IMR-90 (cell line): ENCODE results near the gene CDRT4. TPM values are rescaled to one million over a fixed set of nuclear protein-coding genes. Genes with fewer than 3 reads are reported as not detected.

Experiments used
- ATAC-seq: fragments of 200-7000 bp; cut with Tn5 transposase; 2 replicates; pipeline ENCODE4 v1.9.1; 2020; ENCODE audit warnings: low read depth, mild to moderate bottlenecking, moderate library complexity
- BruUV-seq: library from RNA; stranded (reverse); fragments of 400-500 nt; replicated peaks from 2 replicates; lab custom pipeline; 2021; lab: Mats Ljungman, UMichigan
- CTCF ChIA-PET: fragments of 300-600 bp; formaldehyde crosslinking; extraction: SDS; loops from one replicate; lab custom pipeline; 2021; ENCODE audit warnings: antibody characterized with exemption; lab: Yijun Ruan, JAX
- POLR2A ChIA-PET: fragments of 300-600 bp; sonication (Branson Sonifier 250); formaldehyde crosslinking; loops from one replicate; lab custom pipeline; 2022; ENCODE audit warnings: antibody characterized with exemption; ENCODE audit not compliant: unreplicated experiment; lab: Charles Lee
- DNase-seq: peaks from one replicate; pipeline ENCODE4 v3.0.0; 2013
- H2AFZ ChIP-seq: replicated peaks from 2 replicates; pipeline ENCODE3; 2013; ENCODE audit warnings: low read length, mild to moderate bottlenecking; ENCODE audit not compliant: poor library complexity
- H2AK5ac ChIP-seq: 2 replicates; pipeline ENCODE4 v1.6.1; 2013; ENCODE audit warnings: low read depth, low read length, inconsistent platforms
- H2AK9ac ChIP-seq: replicated peaks from 2 replicates; pipeline ENCODE3; 2013; ENCODE audit warnings: mild to moderate bottlenecking, low read depth, low read length, moderate library complexity; ENCODE audit not compliant: poor library complexity
- H2BK120ac ChIP-seq: 2 replicates; pipeline ENCODE4 v1.6.1; 2013; ENCODE audit warnings: low read depth, low read length, inconsistent platforms
- H2BK15ac ChIP-seq: 3 replicates; pipeline ENCODE4 v1.6.1; 2013; ENCODE audit warnings: low read depth, low read length, inconsistent platforms
- H2BK20ac ChIP-seq: 2 replicates; pipeline ENCODE4 v1.6.1; 2013; ENCODE audit warnings: low read depth, mild to moderate bottlenecking, inconsistent platforms, low read length, moderate library complexity
- H2BK5ac ChIP-seq: 2 replicates; pipeline ENCODE4 v1.6.1; 2013; ENCODE audit warnings: mild to moderate bottlenecking, low read depth, low read length, inconsistent platforms; ENCODE audit not compliant: poor library complexity, severe bottlenecking
- H3K14ac ChIP-seq: replicated peaks from 2 replicates; pipeline ENCODE4 v1.6.1; 2013; ENCODE audit warnings: low read depth, low read length, inconsistent platforms
- H3K18ac ChIP-seq: 2 replicates; pipeline ENCODE4 v1.6.1; 2013; ENCODE audit warnings: low read depth, low read length, control low read depth
- H3K23ac ChIP-seq: 2 replicates; pipeline ENCODE4 v1.6.1; 2013; ENCODE audit warnings: low read depth, low read length, inconsistent platforms
- H3K27ac ChIP-seq: 2 replicates; pipeline ENCODE4 v1.5.1; 2013; ENCODE audit warnings: mild to moderate bottlenecking, control low read depth, low read length; ENCODE audit not compliant: insufficient read depth
- H3K27me3 ChIP-seq: 2 replicates; pipeline ENCODE4 v1.6.1; 2013; ENCODE audit warnings: low read length; ENCODE audit not compliant: control insufficient read depth, insufficient read depth
- H3K36me3 ChIP-seq: 2 replicates; pipeline ENCODE4 v1.6.1; 2013; ENCODE audit warnings: low read length, mixed read lengths; ENCODE audit not compliant: control insufficient read depth, insufficient read depth
- H3K4ac ChIP-seq: 2 replicates; pipeline ENCODE4 v1.6.1; 2013; ENCODE audit warnings: low read depth, low read length, inconsistent platforms
- H3K4me1 ChIP-seq: 2 replicates; pipeline ENCODE4 v1.6.1; 2013; ENCODE audit warnings: low read length, mixed read lengths; ENCODE audit not compliant: control insufficient read depth, insufficient read depth
- H3K4me2 ChIP-seq: 2 replicates; pipeline ENCODE4 v1.6.1; 2013; ENCODE audit warnings: low read depth, mild to moderate bottlenecking, control low read depth, low read length, moderate library complexity
- H3K4me3 ChIP-seq: 2 replicates; pipeline ENCODE4 v1.5.1; 2013; ENCODE audit warnings: low read depth, mild to moderate bottlenecking, control low read depth, low read length, moderate library complexity; ENCODE audit not compliant: insufficient read depth
- H3K56ac ChIP-seq: 2 replicates; pipeline ENCODE4 v1.6.1; 2013; ENCODE audit warnings: low read length, inconsistent platforms; ENCODE audit not compliant: insufficient read depth; ENCODE audit errors: extremely low read depth
- H3K79me1 ChIP-seq, 2 experiments: 2 replicates each; pipeline ENCODE4 v1.6.1; 2013; ENCODE audit warnings: low read length in 2 of 2, inconsistent platforms in 1 of 2, low read depth in 1 of 2
- H3K9ac ChIP-seq: 2 replicates; pipeline ENCODE4 v1.6.1; 2013; ENCODE audit warnings: low read depth, low read length, control low read depth
- H3K9me1 ChIP-seq: 2 replicates; pipeline ENCODE4 v1.6.1; 2013; ENCODE audit warnings: low read length, inconsistent platforms; ENCODE audit not compliant: insufficient read depth
- H3K9me3 ChIP-seq: 2 replicates; pipeline ENCODE4 v1.6.1; 2013; ENCODE audit warnings: low read length; ENCODE audit not compliant: control insufficient read depth, insufficient read depth
- H4K20me1 ChIP-seq: 2 replicates; pipeline ENCODE4 v1.6.1; 2013; ENCODE audit warnings: low read length, inconsistent platforms; ENCODE audit not compliant: insufficient read depth
- H4K5ac ChIP-seq: 2 replicates; pipeline ENCODE4 v1.6.1; 2013; ENCODE audit warnings: mild to moderate bottlenecking, low read depth, low read length, control low read depth
- H4K8ac ChIP-seq, 2 experiments: 2 replicates each; pipeline ENCODE4 v1.6.1; 2013; ENCODE audit warnings: low read depth in 2 of 2, low read length in 2 of 2, control low read depth in 1 of 2, inconsistent platforms in 1 of 2
- H4K91ac ChIP-seq: 2 replicates; pipeline ENCODE4 v1.6.1; 2013; ENCODE audit warnings: low read depth, low read length, inconsistent platforms; ENCODE audit not compliant: insufficient read depth
- CEBPB ChIP-seq: IDR thresholded peaks from 2 replicates; pipeline ENCODE4 v1.6.1; 2012; ENCODE audit warnings: low read depth, low read length, improper control_type of control experiment
- CHD1 ChIP-seq: IDR thresholded peaks from 2 replicates; pipeline ENCODE4 v1.6.1; 2012; ENCODE audit warnings: low read depth, low read length, improper control_type of control experiment
- MAFK ChIP-seq: IDR thresholded peaks from 2 replicates; pipeline ENCODE4 v1.6.1; 2012; ENCODE audit warnings: low read depth, low read length, improper control_type of control experiment
- POLR2A ChIP-seq: IDR thresholded peaks from 2 replicates; pipeline ENCODE4 v1.6.1; 2012; ENCODE audit warnings: mild to moderate bottlenecking, low read depth, low read length
- RAD21 ChIP-seq: IDR thresholded peaks from 2 replicates; pipeline ENCODE4 v1.6.1; 2012; ENCODE audit warnings: low read length, improper control_type of control experiment
- SMC3 ChIP-seq: fragments of 150-350 bp; IDR thresholded peaks from 2 replicates; pipeline ENCODE4 v1.6.1; 2016; ENCODE audit warnings: low read depth, mild to moderate bottlenecking, antibody characterized with exemption, low read length, moderate library complexity
- WGBS, 2 experiments: methylation state at CpG; one replicate each; pipeline versions ENCODE4 v1.1.5 to v1.1.7; 2013; ENCODE audit warnings: missing lambda C conversion rate in 2 of 2; ENCODE audit not compliant: insufficient read length in 1 of 2; ENCODE audit errors: extremely low coverage in 2 of 2; 5-methylcytosine and 5-hydroxymethylcytosine counted together
- dilution Hi-C: fragments of 300-500 bp; cut with HindIII; formaldehyde crosslinking; loops from one replicate; pipeline ENCODE4 v1.14.3; 2018; ENCODE audit warnings: low sequenced_read_pairs; ENCODE audit not compliant: unreplicated experiment
- in situ Hi-C: fragments of 300-500 bp; cut with MboI; formaldehyde crosslinking; loops from 3 replicates; pipeline ENCODE4 v1.14.3; 2019; ENCODE audit warnings: low sequenced_read_pairs, inconsistent platforms, mixed read lengths
- intact Hi-C: fragments of 100-400 bp; cut with micrococcal nuclease; formaldehyde crosslinking; loops from 2 replicates; pipeline ENCODE4 v1.10.0; 2022
- polyA plus RNA-seq, 3 experiments: library from polyadenylated mRNA; depleted of rRNA; stranded (reverse); fragments of >200 nt; gene quantifications; 2 replicates each; pipeline ENCODE4 v1.2.3, GENCODE V29; 2012; ENCODE audit warnings: low replicate concordance in 1 of 3
- total RNA-seq: library from RNA; depleted of rRNA; stranded (reverse); fragments of >200 nt; gene quantifications from 2 replicates; pipeline ENCODE4 v1.2.3, GENCODE V29; 2012
- TF ChIP-seq, protein P1 (sequence below): fragments of 150-350 bp; IDR thresholded peaks from 2 replicates; pipeline ENCODE4 v1.6.1; 2017; ENCODE audit warnings: mild to moderate bottlenecking, antibody characterized with exemption, low read length, low read depth
- TF ChIP-seq, protein P2 (sequence below): conservative IDR thresholded peaks from 2 replicates; pipeline ENCODE4 v1.5.1; 2012; ENCODE audit warnings: mild to moderate bottlenecking, low read depth, low read length, improper control_type of control experiment

CDRT4 gene
- total and polyA plus RNA-seq, 2 of the 4 experiments (the other 2 are of a cell fraction) = 0.90 to 3.7 TPM

DNA sequence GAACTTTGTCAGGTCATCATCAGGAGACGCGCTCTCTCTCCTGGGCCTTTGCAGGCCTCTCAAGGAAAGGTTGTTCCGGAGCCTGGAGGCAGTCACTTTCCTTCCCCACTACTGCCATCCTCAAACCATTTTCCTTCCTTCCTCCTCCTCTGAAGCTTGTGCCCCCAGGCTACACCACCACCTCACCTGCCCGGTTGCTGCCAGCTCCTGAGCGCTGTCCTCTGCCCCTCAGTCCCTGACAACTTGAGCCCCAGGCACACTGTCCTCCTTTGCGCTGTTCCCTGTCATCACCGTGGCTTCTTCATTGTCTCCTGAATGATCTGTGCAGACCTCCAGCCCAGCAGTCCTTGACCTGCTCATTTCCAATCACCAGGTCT, 18.9 kb downstream of the CDRT4 start:
- intact Hi-C loops (no loop called here), in situ Hi-C loops (no loop called here), dilution Hi-C loops (no loop called here)
- H4K5ac ChIP-seq = no peak overlapping the region
- H3K23ac ChIP-seq = no peak overlapping the region
- no peak for ATAC-seq
- H2AK9ac ChIP-seq = no peak overlapping the region
- no peak overlapping the region for H3K18ac ChIP-seq
- no peaks in the 10 kb centered on the region for H3K79me1 ChIP-seq
- BruUV-seq = no TSS peak
- H3K4me1 ChIP-seq = peaks cover 3% of the 10 kb centered on the region
- no peaks in the 10 kb centered on the region for H3K27me3 ChIP-seq
- CTCF ChIA-PET = no interaction called here
- no peak overlapping the region for H3K9ac ChIP-seq
- no peak overlapping the region for H2BK5ac ChIP-seq
- H3K9me1 ChIP-seq = no peaks in the 10 kb centered on the region; the same call in 1 of the 2 replicates
- no peak overlapping the region for H3K4ac ChIP-seq
- no peak overlapping the region for H4K91ac ChIP-seq
- no peak overlapping the region for H3K56ac ChIP-seq
- peaks cover 1% of the 10 kb centered on the region; the same call in 1 of the 2 replicates for H3K36me3 ChIP-seq
- H3K9me3 ChIP-seq = no peaks in the 10 kb centered on the region
- DNase-seq = no peak
- no peak overlapping the region for H2BK15ac ChIP-seq
- no peak overlapping the region for H2AFZ ChIP-seq
- TF ChIP-seq, protein P1, sequence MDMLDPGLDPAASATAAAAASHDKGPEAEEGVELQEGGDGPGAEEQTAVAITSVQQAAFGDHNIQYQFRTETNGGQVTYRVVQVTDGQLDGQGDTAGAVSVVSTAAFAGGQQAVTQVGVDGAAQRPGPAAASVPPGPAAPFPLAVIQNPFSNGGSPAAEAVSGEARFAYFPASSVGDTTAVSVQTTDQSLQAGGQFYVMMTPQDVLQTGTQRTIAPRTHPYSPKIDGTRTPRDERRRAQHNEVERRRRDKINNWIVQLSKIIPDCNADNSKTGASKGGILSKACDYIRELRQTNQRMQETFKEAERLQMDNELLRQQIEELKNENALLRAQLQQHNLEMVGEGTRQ = no peak
- TF ChIP-seq POLR2A = no peak
- TF ChIP-seq CHD1 = no peak
- TF ChIP-seq, protein P2, sequence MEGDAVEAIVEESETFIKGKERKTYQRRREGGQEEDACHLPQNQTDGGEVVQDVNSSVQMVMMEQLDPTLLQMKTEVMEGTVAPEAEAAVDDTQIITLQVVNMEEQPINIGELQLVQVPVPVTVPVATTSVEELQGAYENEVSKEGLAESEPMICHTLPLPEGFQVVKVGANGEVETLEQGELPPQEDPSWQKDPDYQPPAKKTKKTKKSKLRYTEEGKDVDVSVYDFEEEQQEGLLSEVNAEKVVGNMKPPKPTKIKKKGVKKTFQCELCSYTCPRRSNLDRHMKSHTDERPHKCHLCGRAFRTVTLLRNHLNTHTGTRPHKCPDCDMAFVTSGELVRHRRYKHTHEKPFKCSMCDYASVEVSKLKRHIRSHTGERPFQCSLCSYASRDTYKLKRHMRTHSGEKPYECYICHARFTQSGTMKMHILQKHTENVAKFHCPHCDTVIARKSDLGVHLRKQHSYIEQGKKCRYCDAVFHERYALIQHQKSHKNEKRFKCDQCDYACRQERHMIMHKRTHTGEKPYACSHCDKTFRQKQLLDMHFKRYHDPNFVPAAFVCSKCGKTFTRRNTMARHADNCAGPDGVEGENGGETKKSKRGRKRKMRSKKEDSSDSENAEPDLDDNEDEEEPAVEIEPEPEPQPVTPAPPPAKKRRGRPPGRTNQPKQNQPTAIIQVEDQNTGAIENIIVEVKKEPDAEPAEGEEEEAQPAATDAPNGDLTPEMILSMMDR = no peak
- no peak for TF ChIP-seq MAFK
- TF ChIP-seq SMC3 = no peak
- no peak for TF ChIP-seq RAD21
- no peak for TF ChIP-seq CEBPB
- POLR2A ChIA-PET = no interaction called here
- 95% methylated on average over 6 of the region's 7 CpGs; no CpG with 5 or more reads in 1 of the 2 experiments for WGBS, 2 experiments
- no peak overlapping the region for H2AK5ac ChIP-seq
- H3K27ac ChIP-seq = no peak overlapping the region
- no peak overlapping the region for H3K4me2 ChIP-seq
- no peak overlapping the region for H3K4me3 ChIP-seq
- H4K8ac ChIP-seq = no peak overlapping the region
- no peak overlapping the region for H3K14ac ChIP-seq
- H2BK20ac ChIP-seq = no peak overlapping the region
- no peaks in the 10 kb centered on the region for H4K20me1 ChIP-seq
- H2BK120ac ChIP-seq = no peak overlapping the region
